HG03045 (cell line): Measurements from ENCODE around the gene ID3.

ENCODE experiments used
- ATAC-seq: cut with Tn5 transposase; IDR thresholded peaks from one replicate; pipeline ENCODE4 v1.9.1; 2021; ENCODE audit warnings: mild to moderate bottlenecking, moderate library complexity; ENCODE audit not compliant: unreplicated experiment

The ID3 gene, protein sequence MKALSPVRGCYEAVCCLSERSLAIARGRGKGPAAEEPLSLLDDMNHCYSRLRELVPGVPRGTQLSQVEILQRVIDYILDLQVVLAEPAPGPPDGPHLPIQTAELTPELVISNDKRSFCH

DNA sequence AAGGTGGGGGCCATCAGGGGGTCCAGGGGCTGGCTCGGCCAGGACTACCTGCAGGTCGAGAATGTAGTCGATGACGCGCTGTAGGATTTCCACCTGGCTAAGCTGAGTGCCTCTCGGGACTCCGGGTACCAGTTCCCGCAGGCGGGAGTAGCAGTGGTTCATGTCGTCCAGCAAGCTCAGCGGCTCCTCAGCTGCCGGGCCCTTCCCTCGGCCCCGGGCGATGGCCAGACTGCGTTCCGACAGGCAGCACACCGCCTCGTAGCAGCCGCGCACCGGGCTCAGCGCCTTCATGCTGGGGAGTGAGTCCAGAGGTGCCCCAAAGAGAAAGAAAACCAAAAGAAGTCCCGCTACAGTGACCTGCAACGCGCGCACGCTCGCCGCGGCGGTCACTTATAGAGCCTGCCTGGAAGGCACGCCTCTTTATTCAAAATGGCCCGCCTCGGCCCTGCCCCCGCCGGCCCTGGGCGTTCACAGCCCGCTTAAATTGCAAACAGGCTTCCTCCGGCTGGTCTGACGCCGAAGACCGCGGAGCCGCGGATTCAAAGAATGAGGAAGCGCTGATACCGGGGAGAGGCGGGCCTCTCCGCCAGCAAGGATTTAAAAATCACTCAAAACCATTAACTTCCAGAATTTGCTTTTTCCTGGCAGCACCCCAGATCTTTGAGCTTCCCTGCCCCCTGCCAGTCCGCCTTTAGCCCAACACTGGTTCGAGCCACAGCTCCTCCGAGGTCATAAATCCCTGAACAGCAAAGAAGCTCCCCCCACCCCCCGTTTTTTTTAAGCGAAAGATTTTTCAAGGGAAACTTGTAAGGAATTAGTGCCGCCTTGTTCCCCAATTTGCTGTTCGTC, at the start of gene ID3:
ID3 (minus strand) TSS at position 366 of the 849 bp plus-strand sequence; CDS start at position 291, 75 bp downstream.
- peak; percentile 67 for ATAC-seq

DNA sequence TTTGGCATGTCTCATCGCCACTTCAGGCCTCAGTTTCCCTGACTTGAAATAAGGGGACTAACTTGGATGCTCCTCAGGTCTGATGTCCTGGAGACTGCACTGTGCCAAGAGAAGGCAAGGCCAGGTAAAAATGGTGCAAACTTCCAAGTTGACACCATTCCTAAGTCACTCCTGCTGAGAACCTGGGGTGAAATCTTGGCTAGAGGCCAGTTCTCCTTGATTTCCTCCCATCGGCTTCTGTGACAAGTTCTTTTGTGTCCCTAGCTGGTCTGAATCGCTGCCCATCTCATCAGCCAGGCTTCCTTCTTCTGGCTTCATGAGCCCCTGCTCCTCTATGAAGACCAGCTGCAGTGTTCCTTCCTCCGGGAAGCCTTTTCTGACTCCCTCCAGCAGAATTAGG, 48.6 kb upstream of the ID3 start:
- ATAC-seq: no peak

DNA sequence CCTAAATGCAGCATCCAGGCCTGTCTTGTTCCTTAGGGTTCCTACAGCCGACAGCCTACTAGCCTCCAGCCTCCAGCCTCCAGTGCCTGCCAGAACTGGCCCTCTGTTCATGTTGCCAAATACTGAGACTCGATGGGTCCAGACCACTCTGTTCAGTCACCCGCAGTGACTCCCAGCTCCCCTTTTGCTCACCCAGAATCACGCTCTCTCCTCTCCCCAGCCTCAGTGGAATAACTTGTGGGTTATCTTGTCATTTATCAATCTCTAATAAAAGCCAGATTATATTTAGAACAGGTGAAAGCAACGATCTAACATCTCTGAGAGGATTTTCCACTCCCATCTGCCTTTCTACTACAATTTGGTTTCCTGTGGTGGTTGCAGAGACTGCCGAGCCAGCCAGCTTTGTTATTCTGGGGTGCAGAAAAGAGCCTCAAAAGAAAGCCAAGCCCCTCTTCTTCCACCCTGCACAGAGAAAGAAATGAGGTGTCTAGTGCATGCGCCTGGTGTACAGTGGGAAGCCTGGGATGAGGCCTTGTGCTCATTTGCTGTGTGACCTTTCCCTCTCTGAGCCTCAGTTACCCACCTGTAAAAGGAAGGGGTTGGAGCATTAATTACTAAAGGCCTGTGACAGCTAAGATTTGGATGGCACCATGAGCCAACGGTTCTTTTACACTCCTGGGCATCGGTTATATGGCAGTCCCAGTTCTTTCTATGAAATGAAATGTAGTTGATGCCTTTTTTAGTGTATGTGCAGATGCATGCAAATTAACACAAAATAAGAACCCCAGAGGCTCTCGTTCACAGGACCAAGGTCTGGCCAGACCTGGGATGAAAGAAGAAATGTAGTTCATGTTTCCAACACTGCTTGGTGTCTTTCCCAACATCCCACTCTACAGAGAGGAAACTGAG, 42.9 kb upstream of the ID3 start:
- no peak for ATAC-seq

DNA sequence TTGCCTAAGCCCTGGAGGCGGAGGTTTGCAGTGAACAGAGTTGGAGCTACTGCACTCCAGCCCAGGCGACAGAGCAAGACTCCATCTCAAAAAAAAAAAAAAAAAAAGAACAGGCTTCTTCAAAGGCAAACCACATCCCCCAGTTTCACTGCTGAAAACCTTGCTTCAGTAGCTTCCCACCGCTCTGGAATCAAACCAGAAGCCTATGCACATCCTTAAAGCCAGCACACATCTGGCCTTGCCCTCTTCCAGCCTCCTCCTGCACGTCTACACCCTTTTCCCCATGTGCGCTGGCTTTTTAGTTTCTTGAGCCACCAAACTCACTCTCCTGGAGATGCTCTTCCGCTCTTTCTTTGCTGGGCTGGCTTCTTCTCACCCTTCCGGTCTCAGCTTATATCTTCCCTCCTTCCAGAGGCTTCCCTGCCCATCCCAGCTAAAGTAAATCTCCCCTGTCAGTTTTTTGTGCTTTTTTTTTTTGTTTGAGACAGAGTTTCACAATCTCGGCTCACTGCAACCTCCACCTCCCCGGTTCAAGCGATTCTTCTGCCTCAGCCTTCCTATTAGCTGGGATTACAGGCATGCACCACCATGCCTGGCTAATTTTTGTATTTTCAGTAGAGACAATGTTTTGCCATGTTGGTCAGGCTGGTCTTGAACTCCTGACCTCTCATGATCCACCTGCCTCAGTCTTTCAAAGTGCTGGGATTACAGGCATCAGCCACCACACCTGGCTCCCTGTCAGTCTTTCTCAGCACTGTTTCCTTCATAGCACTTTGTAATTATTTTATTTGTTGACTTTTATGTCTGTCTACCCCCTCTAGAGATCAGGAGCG, 42.0 kb upstream of the ID3 start:
- ATAC-seq: no peak

DNA sequence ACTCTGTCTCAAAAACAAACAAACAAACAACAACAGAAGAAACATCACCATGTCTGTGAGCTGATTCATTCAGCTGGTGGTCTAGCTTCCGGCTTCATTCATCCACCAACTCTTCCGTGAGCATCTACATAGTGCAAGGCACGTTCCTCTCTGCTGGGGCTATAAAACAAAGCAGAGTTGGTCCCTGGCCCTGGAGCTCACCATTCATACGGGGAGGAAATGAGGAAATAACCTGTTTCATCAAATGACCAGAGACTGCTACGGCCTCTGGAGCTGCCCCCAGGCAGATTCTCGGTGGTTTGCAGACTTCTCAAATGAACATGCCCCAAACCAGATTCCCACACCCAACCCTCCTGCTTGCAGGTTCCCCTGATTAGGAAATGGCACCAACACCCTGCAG, 41.0 kb upstream of the ID3 start:
- ATAC-seq: no peak

DNA sequence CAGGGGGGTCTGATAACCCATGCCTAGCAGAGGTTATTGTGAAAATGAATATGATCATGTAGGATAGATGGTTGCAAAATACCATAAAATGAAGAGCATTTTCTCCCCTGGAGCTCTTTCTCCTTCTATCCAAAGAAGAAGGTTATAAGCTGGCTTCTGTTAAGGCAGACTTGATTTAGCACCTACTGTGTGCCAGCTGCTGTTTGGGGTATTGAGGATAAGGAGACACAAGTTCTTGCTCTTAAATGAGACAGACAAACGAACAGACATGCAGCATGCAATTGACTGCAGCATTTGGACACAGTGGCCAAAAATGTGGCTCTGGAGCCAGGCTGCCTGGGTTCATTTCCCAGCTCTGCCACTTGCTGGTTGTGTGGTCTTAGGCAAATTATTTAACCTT, 39.8 kb upstream of the ID3 start:
- no peak for ATAC-seq

DNA sequence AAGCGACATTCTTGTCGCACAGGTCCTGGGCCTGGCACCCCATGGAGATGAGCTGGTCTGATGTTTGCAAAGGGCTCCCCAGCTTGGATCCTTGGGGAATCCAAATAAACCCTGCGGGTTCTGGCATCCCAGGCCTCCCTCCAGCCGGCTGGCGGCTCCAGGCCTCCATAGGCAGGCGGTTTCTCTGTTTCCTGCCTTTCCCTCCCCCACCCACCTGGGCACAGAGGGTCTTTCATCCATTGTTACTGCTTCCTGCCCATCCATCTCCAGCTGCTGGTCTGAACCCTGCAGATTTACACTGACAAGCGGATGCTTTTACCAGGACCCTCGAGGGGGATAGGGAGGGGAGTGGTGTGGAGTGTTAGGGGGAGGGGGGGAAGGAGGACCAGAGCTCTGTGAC, 39.1 kb upstream of the ID3 start:
- no peak for ATAC-seq

DNA sequence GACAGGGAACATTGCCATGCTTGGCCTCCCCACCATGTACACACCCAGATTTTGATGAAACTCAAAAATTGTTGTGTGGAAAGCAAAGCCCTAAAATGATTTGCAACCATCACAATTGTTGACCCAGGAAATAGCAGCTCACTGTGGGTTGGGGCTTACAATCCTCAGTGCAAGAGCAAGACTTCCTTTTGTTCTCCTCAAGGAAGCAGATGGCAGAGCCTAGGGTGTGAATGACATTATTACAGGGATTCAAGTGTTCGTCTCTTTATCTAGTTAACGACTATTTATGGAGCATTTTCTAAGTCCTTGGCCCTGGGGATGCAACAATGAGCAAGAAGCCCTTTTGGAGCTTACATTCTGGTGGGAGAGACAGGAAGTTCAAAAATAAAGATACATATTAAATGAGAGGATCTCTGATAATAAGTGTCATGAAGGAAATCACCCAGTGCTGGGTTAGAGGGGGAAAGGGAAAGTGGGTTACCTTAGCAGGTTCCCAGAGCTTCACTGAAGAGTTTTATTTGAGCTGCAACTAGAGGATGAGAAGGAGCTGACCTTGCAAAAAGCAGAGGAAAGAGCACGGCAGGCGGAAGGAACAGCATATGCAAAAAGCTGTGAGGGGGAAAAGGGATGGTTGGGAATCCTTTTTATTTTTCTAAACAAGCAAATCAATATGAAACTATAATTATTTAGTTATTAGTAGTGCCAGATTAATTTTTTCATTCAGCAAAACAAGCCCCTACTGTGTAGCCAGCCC, 38.5 kb upstream of the ID3 start:
- ATAC-seq: no peak

DNA sequence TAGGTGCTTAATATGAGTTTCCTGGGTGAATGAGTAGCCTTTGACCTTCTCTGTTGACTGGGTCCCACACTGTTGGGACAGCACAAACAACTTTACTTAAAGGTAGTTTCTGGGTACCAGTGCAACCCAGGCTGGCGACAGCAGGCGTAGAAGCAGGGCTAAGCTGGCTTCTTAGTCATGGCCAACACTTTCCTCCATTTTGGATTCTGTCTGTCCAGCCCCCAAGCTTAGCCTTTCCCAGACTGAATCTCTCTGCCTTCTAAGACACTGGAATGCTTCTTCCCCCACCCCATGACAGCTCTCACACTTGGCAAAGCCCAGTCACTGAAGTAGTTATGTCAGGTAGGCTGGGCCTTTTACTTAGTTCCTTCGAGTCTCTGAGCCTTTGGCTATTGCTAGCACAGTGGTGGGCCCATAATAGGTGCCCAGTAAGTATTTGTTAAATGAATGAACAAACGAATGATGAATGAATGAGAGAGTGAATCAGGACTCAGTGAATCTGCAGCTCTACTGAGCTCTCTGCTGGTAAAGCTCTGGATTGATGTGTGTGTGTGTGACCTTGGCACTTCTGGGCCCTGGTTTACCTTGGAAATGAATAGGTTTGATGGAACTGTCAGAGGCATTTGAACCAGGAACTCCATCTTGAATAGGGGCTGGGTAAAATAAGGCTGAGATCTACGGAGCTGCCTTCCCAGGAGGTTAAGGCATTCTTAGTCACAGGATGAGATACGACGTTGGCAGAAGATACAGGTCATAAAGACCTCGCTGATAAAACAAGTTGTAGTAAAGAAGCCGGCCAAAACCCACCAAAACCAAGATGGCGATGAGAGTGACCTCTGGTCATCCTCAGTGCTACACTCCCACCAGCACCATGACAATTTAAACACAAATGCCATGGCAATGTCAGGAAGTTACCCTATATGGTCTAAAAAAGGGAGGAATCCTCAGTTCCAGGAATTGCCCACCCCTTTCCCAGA, 37.4 kb upstream of the ID3 start:
- ATAC-seq: no peak

DNA sequence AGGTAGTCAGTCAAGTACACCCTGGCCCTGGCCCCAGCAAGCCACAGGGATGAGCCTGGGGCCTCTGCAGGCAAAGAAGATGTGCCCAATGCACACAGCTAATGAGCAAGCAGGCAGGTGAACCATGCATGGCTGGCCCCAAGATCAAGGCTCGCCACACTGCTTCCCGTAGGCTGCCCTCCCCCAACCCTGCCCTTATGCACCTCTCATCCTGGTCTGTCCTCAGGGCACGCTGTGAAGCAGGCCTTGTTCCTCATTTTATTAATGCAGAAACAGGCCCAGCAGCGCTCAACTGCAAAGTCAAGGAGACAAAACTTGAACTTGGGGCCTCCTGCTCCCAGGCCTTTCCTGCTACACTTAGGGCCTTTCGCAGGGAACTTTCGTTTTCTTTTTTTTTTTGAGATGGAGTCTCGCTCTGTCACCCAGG, 35.6 kb upstream of the ID3 start:
- no peak for ATAC-seq

DNA sequence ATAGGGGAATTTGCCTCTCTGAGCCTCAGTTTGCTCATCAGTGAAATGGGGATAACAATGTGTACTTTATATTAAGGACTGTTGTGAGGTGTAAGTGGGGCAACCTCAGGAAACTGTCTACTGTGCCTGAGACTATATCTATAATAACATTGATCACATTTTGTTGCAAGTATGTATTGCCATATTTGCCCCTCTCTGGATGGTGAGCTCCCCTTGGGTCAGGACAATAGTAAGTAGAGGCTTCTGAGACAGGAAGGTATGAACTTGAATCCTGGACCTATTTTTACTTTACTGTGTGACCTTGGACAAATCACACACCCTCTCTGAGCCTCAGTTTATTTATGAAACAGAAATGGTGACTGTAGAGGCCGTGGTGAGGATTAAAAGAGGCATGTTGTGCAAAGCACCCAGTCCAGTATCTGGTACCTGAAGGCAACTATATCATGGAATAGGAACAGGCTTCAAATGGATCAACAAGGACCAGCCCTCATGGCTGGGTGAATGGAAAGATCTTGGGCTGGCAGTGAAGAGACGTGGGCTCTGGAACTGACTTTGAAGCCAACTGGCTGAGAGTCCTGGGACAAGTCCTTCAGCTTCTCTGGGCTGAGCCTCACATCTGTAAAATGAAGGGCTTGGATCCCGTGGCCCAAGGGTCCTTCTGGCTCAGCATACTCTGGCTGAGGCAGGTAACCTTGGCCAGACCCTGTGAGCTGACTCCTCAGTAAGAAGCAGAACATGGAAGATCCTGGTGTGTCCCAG, 35.0 kb upstream of the ID3 start:
- ATAC-seq: no peak

DNA sequence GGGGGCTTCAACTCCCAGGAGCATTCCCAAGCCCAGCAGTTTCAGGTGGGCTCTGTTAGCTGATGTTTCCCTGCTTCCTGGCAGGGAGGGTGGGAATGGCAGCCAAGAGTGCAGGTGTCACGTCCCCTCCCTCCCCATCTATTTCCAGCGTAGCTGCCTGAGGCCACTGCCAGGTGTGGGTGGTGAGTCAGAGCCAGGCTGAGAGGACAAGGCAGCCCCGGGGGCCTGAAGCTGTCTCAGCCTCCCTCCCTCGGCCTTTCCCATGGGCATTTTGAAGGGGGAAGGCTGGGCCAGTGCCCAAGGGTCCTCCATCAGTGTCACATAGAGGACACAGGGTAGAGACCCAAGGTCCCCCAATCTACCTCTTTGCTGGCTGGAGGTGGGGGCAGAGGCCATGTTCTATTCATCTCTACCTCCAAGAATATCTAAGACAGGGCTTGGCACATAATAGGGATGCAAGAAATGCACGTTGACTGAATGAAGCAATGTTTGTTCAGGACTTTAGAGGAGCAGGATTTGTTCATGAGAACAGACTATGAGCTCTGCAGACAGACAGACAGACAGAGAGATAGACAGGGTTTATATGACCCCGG, 34.4 kb upstream of the ID3 start:
- no peak for ATAC-seq

DNA sequence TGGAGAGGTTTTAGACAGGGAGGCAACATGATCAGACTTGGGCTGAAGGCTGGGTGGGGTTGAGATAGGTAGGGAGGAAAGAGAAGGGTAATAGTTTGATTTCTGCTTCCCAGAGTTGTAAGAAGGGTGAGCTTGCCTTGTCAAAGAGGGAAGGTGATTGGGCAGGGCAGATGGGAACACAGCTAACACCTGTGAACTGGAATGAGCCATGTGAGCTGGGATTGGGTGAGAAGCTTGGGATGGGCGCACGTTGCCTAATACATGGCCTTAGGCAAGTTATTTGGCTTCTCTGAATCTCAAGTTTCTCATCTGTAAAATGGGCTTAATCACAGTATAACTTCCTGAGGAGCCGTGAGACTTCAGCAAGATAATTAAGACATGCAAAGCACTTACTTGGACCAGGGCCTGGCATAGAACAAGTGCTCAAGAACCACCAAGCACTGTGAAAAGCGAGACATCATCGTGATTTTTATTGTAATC, 33.8 kb upstream of the ID3 start:
- ATAC-seq: no peak

DNA sequence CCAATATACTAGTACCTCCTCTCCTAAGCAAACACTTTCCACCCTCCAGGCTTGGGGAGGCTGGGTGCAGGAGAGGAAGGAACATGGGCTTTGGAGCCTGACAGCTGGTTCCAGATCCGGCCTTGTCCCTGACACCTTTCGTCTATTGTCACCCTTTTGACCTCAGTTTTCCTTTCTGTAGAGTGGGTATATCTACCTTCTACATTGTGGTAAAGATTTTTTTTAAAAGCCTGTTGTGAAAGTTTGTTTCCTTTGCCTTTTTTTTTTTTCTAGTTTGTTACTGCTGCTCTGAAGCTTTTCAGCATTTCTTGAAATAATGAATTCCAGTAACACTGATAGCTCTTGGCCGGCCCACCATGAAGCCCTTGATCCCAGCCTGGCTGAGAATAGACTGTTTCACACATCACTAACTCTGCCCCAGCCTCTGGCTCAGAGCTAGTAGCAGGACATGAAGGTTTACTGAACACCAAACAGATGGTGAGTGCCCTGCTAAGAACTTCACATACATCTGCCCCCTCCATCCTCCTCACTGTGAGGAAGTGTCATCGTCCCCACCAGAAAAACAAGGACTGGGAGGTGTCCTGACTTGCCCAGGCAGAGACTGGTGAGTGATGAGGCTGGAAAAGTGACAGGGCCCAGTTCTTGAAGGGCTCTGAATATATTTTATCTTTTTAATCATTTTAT, 33.0 kb upstream of the ID3 start:
- ATAC-seq: no peak

DNA sequence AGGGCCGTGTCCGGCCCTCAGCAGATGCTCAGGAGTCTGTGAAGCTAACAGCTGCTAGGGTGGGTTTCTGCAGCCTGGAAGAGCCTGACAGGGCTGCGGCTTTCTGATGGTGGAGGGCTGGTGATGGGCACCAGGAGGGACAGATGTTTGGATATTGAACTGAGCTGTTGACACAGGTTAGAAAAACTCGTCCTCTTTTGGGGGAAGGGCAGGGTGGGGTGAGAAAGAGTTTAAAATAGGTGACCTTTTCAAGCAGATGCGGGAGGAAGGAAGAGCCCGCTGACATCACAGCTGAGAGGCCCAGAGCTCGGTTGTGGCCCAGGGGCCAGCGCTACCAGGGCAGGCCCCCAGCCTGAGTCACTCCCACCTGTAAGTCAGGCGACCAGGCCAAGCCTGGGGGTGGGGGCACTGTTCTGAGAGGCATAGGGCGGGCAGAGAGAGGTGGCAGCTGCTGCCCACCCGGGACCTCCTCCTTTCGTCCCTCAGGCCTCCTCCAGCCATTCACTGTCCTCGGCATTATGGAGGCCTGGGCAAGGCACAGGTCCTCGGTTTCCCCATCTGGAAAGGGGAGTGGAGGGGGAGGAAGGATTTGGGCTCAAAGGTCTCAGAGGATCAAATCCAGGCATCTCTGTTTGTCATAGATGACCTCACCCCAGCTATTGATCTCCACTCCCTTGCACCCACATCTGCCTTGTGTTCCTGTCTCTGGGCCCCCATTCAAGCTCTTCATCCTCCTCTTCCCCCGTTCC, 32.3 kb upstream of the ID3 start:
- ATAC-seq: no peak

DNA sequence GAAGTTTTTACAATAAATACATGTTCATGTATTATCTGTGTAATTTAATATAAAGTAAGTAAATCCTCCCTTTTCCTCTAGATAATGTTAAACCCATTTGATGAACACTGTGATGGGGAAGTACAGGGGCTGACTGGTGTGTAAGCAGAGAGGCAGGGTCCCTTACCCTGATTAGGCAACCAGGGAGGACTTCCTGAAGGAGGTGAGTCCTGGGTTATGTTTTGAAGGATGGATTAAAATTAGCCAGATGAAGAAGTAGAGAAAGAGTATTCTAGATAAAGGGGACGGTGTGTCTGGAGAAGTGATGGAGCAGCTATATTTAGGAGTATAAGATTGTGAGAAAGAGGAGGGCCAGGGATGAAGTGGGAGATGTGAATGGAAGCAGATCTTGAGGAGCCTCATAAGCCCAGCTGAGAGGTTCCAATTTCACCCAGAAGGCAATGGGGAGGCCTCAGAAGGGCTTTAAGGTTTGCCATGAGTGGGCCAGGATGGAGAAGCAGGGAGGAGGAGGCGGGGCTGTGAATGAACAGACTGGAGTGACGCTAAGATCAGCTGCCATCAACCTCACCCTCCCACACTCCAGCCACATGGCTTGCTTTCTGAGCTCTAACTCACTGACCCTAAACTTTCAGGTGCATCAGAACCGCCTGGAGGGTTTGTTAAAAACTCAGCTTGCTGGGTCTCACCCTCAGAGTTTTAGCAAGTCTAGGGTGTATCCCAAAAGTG, 30.9 kb upstream of the ID3 start:
- no peak for ATAC-seq
